ENCODE results near the gene CACNA1I.

The CACNA1I gene

DNA sequence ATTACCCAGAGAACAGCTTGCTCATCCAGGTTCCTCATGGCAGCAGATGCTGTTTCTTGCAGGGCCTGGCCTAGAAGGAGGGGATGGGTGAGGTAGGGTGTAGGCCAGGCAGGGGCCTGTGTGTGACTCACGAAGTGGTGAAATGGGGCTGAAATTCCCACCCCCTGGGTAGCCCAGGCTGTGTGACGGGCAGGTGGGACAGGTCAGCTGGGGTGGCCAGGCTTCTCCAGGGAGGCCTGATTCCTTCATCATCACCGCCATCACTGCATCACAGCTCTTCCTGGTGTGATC lies 83.2 kb downstream of the CACNA1I start:
- no peak for DNase-seq

DNA sequence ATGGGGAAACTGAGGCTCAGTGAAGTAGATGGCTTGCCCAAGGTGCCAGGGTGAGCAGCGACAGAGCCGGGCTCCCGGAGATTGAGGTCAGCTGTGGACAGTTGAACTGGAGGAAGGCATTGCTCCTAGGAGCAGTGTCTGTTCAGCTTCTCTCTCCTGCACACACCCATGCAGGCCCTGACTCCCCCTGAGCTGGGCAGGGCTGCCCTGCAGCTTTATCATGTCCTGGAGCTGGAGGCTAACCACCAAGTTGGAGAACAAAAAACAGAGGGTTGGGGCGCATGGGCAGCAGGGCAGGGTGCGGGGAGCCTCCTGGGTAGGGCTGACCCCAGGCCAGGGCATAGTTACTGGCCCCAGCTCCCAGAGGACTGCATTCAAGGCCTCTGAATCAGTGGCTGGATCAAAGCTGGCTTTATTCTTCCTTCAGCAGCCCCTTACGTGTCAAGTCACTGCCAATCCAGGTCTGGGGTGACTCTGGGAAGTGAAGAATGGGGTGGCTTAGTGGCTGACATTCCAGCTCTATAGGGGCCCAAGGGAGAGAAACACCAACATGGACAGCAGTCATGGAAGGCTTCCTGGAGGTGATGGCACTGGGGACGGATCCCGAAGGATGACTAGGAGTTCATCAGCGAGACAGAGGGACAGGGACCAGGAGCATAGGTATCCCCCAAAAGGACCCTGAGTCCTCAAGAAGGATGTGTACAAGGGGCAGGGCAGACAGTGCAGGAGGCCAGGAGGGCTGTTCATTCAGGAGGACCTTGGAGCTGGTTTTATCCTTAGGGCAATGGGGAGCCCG lies 83.8 kb downstream of the CACNA1I start:
- no peak for DNase-seq

- DNase-seq, result no peak
These were observed 84.5 kb downstream of the CACNA1I start for GRCh38 chr22:39655004-39655579.

DNA sequence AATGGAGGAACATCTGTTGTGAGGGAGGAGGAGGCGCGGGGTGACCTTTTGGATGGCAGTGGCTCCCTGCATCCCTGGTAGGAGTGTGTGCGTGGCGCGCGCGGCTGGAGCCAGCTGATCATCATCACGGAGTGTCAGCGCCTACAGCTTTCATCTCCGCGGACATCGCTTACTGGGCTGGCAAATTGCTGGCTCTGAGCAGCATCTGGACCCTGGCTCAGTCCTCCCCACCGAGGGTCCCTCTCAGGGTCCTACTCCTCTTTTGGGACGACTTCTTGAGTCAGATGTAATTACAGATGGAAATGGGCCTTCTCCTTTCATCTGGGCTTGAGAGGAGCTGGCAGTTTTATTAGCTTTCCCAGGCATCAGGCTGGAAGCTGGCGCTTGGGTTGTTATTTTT lies 85.3 kb downstream of the CACNA1I start:
- DNase-seq, result no peak

DNA sequence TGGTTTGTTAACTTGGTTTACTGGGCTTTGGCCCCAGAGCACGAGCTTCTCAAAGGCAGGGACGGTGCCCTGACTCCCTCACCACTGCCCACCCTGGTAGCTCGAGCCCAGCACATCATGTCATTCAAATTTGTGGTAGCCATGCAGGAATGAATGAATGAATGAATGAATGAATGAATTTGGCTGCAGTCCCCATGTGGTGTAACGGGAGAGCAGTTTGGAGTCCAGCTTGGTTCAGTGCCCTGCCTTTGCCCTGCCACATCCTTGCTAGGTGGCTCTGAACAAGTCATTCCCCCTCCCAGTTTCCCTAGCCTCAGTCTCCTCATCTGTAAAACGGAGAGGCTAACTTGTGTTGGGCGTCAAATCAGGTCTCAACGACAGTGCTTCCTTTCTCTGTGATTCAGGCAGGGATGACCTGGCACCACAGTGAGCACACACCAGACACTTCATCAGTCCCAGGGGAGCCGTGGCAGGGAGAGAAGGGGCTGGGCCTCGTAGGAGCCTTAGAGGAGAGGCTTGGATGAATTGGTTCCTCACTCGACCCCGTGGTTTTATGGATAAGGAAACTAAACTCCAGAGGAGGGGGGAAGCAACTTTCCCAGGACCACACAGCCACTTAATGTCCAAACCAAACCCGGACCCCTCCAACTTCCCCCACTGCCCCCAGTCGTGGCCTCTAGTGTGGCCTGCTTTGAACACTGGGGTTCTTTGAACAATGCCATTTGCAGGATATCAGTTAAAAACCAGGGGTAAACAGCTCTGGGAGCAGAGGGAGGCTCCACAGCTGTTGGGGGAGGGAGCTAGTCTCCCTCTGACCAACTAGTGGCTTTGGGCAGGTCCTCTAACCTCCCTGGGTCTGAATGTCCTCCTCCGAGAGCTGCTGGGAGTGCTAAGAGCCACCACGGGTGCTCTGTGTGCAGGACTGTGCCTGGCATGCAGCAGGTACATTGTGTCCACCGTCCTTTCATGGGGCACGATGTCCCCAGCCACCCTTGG lies 86.2 kb downstream of the CACNA1I start:
- DNase-seq, result no peak

- no peak for DNase-seq
These were observed 87.8 kb downstream of the CACNA1I start for GRCh38 chr22:39658367-39658766.

- no peak for DNase-seq
These were observed 88.4 kb downstream of the CACNA1I start for GRCh38 chr22:39658806-39659463.

DNA sequence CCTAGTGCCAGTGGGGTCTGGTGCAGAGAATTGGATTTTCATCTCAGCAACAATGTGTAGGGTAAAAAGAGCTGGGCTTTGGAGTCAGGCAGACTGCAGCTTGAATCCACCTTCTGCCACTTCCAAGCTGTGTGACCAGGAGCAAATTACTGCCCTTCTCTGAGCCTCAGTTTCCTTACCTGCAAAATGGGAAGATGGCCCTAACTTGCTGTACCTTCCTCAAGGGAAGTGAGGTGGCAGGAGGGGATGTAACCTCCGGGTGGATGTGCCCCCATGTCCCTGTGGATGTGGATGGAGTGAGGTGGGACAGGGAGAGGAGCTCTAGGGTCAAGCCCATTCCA lies 90.9 kb downstream of the CACNA1I start:
- DNase-seq, result no peak

- DNase-seq, result no peak
These were observed 91.5 kb downstream of the CACNA1I start for GRCh38 chr22:39661842-39662685.

GRCh38 chr22:39662686-39663052 lies 92.1 kb downstream of the CACNA1I start:
- DNase-seq, result no peak

GRCh38 chr22:39663751-39664150 lies 93.2 kb downstream of the CACNA1I start:
- DNase-seq, result no peak

- no peak for DNase-seq
These were observed 94.1 kb downstream of the CACNA1I start for GRCh38 chr22:39664485-39665200.

- no peak for DNase-seq
These were observed 94.7 kb downstream of the CACNA1I start for GRCh38 chr22:39665229-39665628.

DNA sequence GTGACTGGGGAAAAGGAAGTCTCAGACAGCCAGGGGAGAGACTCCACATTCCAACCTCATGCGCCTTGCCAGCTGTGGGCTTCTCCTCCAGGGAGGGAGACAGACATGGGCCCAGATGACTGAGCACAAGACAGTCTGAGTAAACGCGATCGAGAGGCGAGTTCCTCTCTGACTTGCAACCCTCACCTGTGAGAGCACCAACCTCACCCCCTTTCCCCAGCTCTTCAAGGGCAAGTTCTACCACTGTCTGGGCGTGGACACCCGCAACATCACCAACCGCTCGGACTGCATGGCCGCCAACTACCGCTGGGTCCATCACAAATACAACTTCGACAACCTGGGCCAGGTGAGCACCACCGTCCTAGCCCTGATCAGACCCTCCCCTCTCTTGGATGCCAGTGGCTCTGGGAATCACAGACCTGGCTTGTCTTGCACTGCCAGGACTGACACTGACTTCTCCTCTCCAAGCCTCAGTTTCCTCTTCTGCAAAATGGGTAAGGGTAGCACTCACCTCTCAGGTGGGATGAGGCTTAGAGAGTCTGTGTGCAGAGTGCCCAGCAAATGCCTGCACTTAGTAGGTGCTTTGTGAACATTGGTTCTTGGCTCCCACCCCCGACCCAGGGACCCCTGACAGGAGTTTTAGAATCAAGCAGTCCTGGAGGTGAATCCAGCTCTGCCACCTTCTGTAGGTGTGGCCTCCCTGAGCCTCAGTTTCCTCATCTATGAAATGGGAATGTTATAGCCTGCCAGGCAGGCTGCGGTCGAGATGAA lies 95.3 kb downstream of the CACNA1I start:
- DNase-seq, result no peak

- no peak for DNase-seq
These were observed 95.9 kb downstream of the CACNA1I start for GRCh38 chr22:39666495-39666894.

- no peak for DNase-seq
These were observed 96.4 kb downstream of the CACNA1I start for GRCh38 chr22:39666926-39667325.

DNA sequence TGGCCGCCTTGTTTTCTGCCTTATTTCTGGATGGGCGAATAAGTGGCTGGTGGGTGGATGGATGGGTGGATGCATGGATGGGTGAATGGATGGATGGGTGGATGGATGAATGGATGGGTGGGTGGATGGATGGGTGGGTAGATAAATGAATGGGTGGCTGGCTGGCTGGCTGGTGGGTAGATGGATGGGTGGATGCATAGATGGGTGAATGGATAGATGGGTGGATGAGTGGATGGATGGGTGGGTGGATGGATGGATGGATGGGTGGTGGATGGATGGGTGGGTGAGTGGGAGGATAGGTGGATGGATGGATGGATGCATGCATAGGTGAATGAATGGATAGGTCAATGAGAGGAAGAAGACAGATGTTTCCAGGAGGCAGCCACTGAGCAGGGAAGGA lies 98.9 kb downstream of the CACNA1I start:
- DNase-seq, result no peak

GRCh38 chr22:39671936-39672335 lies 101.4 kb downstream of the CACNA1I start:
- no peak for DNase-seq

GRCh38 chr22:39674536-39674935 lies 104.0 kb downstream of the CACNA1I start:
- DNase-seq, result no peak

GRCh38 chr22:39675947-39676346 lies 105.4 kb downstream of the CACNA1I start:
- DNase-seq, result no peak

- DNase-seq, result no peak
These were observed 107.4 kb downstream of the CACNA1I start for GRCh38 chr22:39677967-39678366.
